ENCODE data around the gene MPZL1.

- TF ChIP-seq CTCF (conservative IDR thresholded peaks at IDR 0.05) = no peak
- no peak for TF ChIP-seq ZFX (IDR thresholded peaks at IDR 0.05)
Observed at GRCh38 chr1:167799747-167800146, 78.0 kb downstream of the MPZL1 start.

All from C4-2B (cell line).